OCI-LY1 (cell line): ENCODE measurements around the gene BARHL2.

Experiments used
- H2AFZ ChIP-seq: fragments of 200-600 bp; sonication (generic), shearing (Covaris generic); 2 replicates; pipeline ENCODE4 v1.6.0; 2014; ENCODE audit warnings: antibody characterized with exemption, mild to moderate bottlenecking, low read length
- H3F3A ChIP-seq: fragments of 200-600 bp; sonication (generic), shearing (Covaris generic); 2 replicates; pipeline ENCODE4 v1.6.0; 2014; ENCODE audit warnings: mild to moderate bottlenecking, antibody characterized with exemption, low read length, moderate library complexity; ENCODE audit not compliant: insufficient read depth
- H3K27ac ChIP-seq: fragments of 200-600 bp; sonication (generic); 2 replicates; pipeline ENCODE4 v1.5.1; 2014; ENCODE audit warnings: low read length, mixed run types, mild to moderate bottlenecking, low read depth; ENCODE audit not compliant: poor library complexity, severe bottlenecking
- H3K27me3 ChIP-seq: fragments of 200-600 bp; sonication (generic); 2 replicates; pipeline ENCODE4 v1.6.0; 2014; ENCODE audit warnings: antibody characterized with exemption, mild to moderate bottlenecking, low read length, moderate library complexity; ENCODE audit not compliant: insufficient read depth
- H3K36me3 ChIP-seq: fragments of 200-600 bp; sonication (generic); 2 replicates; pipeline ENCODE4 v1.6.1; 2014; ENCODE audit warnings: mild to moderate bottlenecking, antibody characterized with exemption, low read length, moderate library complexity, mixed read lengths; ENCODE audit not compliant: insufficient read depth
- H3K4me1 ChIP-seq: fragments of 200-600 bp; sonication (generic); 2 replicates; pipeline ENCODE4 v1.5.1; 2014; ENCODE audit warnings: mild to moderate bottlenecking, low read length, moderate library complexity; ENCODE audit not compliant: insufficient read depth, severe bottlenecking
- H3K4me2 ChIP-seq: fragments of 200-600 bp; sonication (generic), shearing (Covaris generic); 2 replicates; pipeline ENCODE4 v1.6.1; 2014; ENCODE audit warnings: low read length
- H3K4me3 ChIP-seq: fragments of 200-600 bp; sonication (generic); 2 replicates; pipeline ENCODE4 v1.5.1; 2014; ENCODE audit warnings: low read length, low read depth, mild to moderate bottlenecking, mixed read lengths; ENCODE audit not compliant: poor library complexity, severe bottlenecking
- H3K79me2 ChIP-seq: fragments of 200-600 bp; shearing (Covaris generic); 2 replicates; pipeline ENCODE4 v1.6.1; 2016; ENCODE audit warnings: mixed run types, low read length, mixed read lengths; ENCODE audit not compliant: insufficient read depth
- H3K9ac ChIP-seq: fragments of 200-600 bp; sonication (generic), shearing (Covaris generic); 2 replicates; pipeline ENCODE4 v1.6.1; 2014; ENCODE audit warnings: mild to moderate bottlenecking, low read length, mixed read lengths
- H3K9me2 ChIP-seq: fragments of 200-600 bp; sonication (generic), shearing (Covaris generic); 2 replicates; pipeline ENCODE4 v1.6.1; 2014; ENCODE audit warnings: low read depth, mild to moderate bottlenecking, low read length, mixed read lengths
- H3K9me3 ChIP-seq: fragments of 200-600 bp; shearing (Covaris generic); 2 replicates; pipeline ENCODE4 v1.6.1; 2014; ENCODE audit warnings: low read length, mixed read lengths
- H4K20me1 ChIP-seq: fragments of 200-600 bp; sonication (generic), shearing (Covaris generic); 2 replicates; pipeline ENCODE4 v1.6.0; 2016; ENCODE audit warnings: mild to moderate bottlenecking, low read length; ENCODE audit not compliant: insufficient read depth
- EZH2 ChIP-seq: fragments of 200-600 bp; sonication (generic), shearing (Covaris generic); IDR thresholded peaks from 2 replicates; pipeline ENCODE4 v1.8.0; 2017; ENCODE audit warnings: borderline replicate concordance, mixed run types, mild to moderate bottlenecking, antibody characterized with exemption, low read length, moderate library complexity, mixed read lengths
- TF ChIP-seq, protein P1 (sequence below): fragments of 200-600 bp; sonication (generic), shearing (Covaris generic); IDR thresholded peaks from 2 replicates; pipeline ENCODE4 v1.5.1; 2017; ENCODE audit warnings: mild to moderate bottlenecking, antibody characterized with exemption, low read length, moderate library complexity, mixed read lengths

Gene BARHL2

DNA sequence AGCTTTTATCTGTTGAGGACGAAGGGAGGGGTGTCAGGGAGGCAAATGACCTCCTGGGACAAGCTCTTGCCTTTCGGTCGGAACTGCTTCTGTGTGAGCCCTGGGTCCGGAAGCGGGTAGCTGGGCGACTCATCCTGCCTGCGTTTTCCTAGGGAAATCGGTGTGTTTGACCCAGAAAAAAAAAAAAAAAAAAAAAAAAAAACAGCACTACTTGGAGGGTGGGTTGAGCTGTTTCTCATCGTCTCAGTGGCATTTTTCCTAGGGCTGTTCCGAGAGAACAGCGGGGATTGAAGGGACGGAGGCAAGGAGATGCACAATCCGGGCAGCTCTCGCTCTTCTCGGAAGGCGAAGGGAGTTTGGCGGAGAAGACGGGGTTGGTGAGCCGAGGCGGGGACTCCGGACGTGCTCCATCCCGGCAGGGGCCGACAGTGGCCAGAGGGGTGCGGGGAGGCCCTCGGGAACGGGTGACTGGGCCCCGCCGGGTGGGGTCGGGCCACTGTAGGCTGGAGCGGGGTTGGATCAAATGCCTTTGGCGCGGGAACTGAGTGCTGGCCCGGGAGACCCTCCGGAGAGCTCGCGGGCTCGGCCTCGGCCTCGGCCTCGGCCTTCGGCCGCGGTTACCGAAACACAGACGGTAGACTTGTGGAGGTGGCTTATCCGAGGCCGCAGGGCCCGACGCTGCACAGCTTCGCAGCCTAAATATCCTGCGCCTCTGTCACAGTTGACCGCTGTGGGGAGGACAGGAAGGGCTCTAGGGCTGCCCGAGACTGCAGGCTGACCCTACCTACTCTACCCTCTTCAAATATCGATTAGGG is 2.4 kb upstream of the BARHL2 start:
- H3K9ac ChIP-seq: no peak overlapping the region
- no peaks in the 10 kb centered on the region for H4K20me1 ChIP-seq
- H2AFZ ChIP-seq: no peak overlapping the region
- no peak overlapping the region for H3K4me2 ChIP-seq
- H3K4me3 ChIP-seq: no peak overlapping the region
- no peaks in the 10 kb centered on the region for H3F3A ChIP-seq
- H3K4me1 ChIP-seq: no peaks in the 10 kb centered on the region
- no peak overlapping the region for H3K27ac ChIP-seq
- H3K9me3 ChIP-seq: no peaks in the 10 kb centered on the region
- no peaks in the 10 kb centered on the region for H3K79me2 ChIP-seq
- H3K36me3 ChIP-seq: no peaks in the 10 kb centered on the region
- H3K9me2 ChIP-seq: no peaks in the 10 kb centered on the region
- peaks cover 7% of the 10 kb centered on the region; the same call in 1 of the 2 replicates for H3K27me3 ChIP-seq
- TF ChIP-seq EZH2: no peak
- TF ChIP-seq, protein P1, sequence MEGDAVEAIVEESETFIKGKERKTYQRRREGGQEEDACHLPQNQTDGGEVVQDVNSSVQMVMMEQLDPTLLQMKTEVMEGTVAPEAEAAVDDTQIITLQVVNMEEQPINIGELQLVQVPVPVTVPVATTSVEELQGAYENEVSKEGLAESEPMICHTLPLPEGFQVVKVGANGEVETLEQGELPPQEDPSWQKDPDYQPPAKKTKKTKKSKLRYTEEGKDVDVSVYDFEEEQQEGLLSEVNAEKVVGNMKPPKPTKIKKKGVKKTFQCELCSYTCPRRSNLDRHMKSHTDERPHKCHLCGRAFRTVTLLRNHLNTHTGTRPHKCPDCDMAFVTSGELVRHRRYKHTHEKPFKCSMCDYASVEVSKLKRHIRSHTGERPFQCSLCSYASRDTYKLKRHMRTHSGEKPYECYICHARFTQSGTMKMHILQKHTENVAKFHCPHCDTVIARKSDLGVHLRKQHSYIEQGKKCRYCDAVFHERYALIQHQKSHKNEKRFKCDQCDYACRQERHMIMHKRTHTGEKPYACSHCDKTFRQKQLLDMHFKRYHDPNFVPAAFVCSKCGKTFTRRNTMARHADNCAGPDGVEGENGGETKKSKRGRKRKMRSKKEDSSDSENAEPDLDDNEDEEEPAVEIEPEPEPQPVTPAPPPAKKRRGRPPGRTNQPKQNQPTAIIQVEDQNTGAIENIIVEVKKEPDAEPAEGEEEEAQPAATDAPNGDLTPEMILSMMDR: no peak

DNA sequence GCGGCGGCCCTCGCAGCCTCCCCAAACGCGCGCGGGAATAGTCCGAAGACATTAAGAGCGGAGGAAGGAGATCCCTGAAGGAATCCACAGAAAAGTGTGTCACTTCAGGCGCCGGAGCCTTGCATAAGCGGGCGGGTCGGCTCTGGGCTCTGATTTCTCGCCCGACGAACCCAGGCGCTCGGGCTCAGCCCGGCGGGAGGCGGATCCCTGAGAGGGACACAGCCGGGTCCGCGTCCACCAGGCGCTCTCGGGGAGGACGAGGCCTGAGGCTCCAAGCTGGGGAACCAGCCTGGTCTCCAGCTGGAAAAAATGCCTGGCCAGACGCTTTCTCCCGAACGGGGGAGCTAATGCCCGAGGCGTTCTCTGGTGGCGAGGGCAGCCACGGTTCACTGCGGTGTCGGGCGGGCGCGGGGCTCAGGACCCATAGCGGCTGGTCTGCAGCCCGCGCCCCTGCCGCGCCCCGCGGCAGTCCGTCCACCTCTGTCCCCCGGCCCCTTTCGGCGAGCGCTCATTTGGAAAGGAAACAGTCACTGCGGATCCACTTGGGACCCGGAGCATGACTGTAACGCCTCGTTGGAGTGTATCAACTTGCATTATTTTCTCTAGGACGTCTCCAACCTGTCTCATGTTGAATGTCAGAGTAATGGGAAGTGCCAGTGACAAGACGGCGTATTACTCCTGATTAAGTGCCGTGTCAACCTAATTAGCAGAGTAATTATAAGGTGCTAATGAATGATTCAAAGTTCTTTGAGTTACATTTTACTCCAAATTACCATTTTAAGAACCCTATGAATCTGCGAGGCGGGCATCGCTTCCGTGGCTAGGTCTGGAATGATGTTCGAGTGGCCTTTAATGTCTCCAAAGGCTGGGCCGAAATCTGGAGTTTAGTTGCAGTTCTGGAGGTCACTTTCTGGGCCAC is 1.6 kb upstream of the BARHL2 start:
- Histone ChIP-seq H3K9me2 (no peaks in the 10 kb centered on the region), H3K9ac (no peak overlapping the region), H3K27ac (no peak overlapping the region), H3K36me3 (no peaks in the 10 kb centered on the region), H4K20me1 (no peaks in the 10 kb centered on the region), H3K79me2 (no peaks in the 10 kb centered on the region), H3K4me1 (no peaks in the 10 kb centered on the region), H3K4me3 (no peak overlapping the region), H3K27me3 (peaks cover 7% of the 10 kb centered on the region; the same call in 1 of the 2 replicates), H3F3A (no peaks in the 10 kb centered on the region), H2AFZ (no peak overlapping the region), H3K9me3 (no peaks in the 10 kb centered on the region), H3K4me2 (no peak overlapping the region)
- TF ChIP-seq EZH2: no peak
- TF ChIP-seq, protein P1: no peak

DNA sequence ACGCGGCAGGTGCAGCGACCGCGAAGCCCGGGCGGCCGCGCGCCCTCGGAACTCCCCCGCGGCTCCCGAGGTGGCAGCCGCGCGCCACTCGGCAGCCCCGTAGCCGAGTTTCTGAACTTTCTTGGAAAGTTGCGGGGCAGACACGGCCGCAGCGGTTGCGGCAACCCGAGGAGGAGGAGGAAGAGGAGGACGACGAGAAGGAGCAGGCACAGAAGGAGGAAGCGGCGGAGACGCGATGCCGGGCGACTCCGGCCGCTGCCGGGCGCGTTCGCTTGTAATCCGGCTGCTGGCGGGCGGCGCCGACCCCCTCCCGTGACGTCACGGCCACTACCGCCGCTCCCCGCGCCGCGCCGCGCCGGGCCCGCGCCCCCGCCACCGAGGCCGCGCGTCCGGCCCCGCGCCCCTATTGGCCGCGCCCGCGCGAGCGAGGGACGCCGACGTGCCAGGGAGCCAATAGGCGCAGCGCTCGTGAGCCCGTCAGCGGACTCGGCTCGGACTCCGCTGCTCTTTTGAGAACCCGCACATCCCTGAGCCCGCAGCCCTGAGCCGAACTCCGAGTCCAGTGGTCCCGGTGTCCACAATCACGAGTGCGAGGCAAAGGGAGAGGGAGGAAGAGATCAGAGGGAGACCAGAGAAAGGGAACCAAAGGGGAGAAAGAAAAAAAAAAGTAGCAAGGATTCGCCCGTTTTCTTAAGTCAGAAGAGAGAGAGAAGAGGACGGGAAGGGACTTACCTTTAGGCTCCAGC is 736 bp upstream of the BARHL2 start:
- no peaks in the 10 kb centered on the region for H3K9me3 ChIP-seq
- H4K20me1 ChIP-seq: no peaks in the 10 kb centered on the region
- H3K27me3 ChIP-seq: peaks cover 7% of the 10 kb centered on the region; the same call in 1 of the 2 replicates
- H3K27ac ChIP-seq: no peak overlapping the region
- H3K9ac ChIP-seq: no peak overlapping the region
- H3K9me2 ChIP-seq: no peaks in the 10 kb centered on the region
- H3K79me2 ChIP-seq: no peaks in the 10 kb centered on the region
- no peaks in the 10 kb centered on the region for H3K36me3 ChIP-seq
- TF ChIP-seq, protein P1: no peak
- TF ChIP-seq EZH2: no peak
- H3K4me2 ChIP-seq: no peak overlapping the region
- no peak overlapping the region for H2AFZ ChIP-seq
- no peak overlapping the region for H3K4me3 ChIP-seq
- no peaks in the 10 kb centered on the region for H3K4me1 ChIP-seq
- no peaks in the 10 kb centered on the region for H3F3A ChIP-seq
